ENCODE data around the gene DNAH1. TPM values are rescaled to one million over a fixed set of nuclear protein-coding genes. Genes with fewer than 3 reads are reported as not detected.
A peak's percentile ranks its signal among the peaks of the same experiment; 100 is the strongest.

DNAH1 gene
- total RNA-seq, 5 donors from 2014 or later (not counting 1 experiment from before 2014, with no cell fraction given): 41.5 to 72.0 (median 44.2) TPM

GRCh38 chr3:52415800-52416199 lies 99.7 kb downstream of the DNAH1 start:
- Histone ChIP-seq H3K27ac (ENCODE audit: low read length) (no peak overlapping the region), H3K9me3 (no peaks in the 10 kb centered on the region), H3K4me3 (ENCODE audit: control insufficient read depth in 1 of 2, extremely low read depth in 1 of 2, low read length in 1 of 2) (no peak overlapping the region), H3K36me3 (ENCODE audit: control insufficient read depth in 2 of 2, extremely low read depth in 1 of 2, insufficient read depth in 1 of 2, low read length in 1 of 2) (peaks cover 0 to 1% of the 10 kb centered on the region in 2 donors), H3K4me1 (ENCODE audit: control insufficient read depth in 1 of 2, extremely low read depth in 1 of 2, insufficient read depth in 2 of 2, low read length in 2 of 2) (peaks cover 10 to 13% of the 10 kb centered on the region in 2 experiments), H3K27me3 (replicated peaks in 1 of 2; ENCODE audit: control insufficient read depth in 2 of 2, extremely low read depth in 1 of 2, insufficient read depth in 2 of 2, low read length in 1 of 2) (no peaks in the 10 kb centered on the region)
- Mint-ChIP-seq H3K4me3 (no peak overlapping the region), H3K4me1 (peaks cover 25 to 35% (median 28%) of the 10 kb centered on the region in 3 donors), H3K27me3 (no peaks in the 10 kb centered on the region), H3K27ac (no peak overlapping the region), H3K36me3 (peaks cover 9% of the 10 kb centered on the region), H3K9me3 (no peaks in the 10 kb centered on the region)
- DNase-seq (no peak), ATAC-seq (replicated peaks in 1 of 4) (no peak)
- CTCF ChIA-PET: interaction anchor here (0.6 to 1.1 kb wide), 6 partner anchors 15 to 263 kb away, joined by 3 to 8 read pairs (median 4); no protein-coding TSS in a partner anchor
- POLR2A ChIA-PET: interaction anchor here in 1 of 2 donors (0.6 kb wide), 1 partner anchor 13 kb away, joined by 3 read pairs; no protein-coding TSS in a partner anchor
- WGBS (ENCODE audit: insufficient coverage): 100% methylated on average over 1 of the region's 3 CpGs

- Histone ChIP-seq H3K27me3 (replicated peaks in 1 of 2; ENCODE audit: control insufficient read depth in 2 of 2, extremely low read depth in 1 of 2, insufficient read depth in 2 of 2, low read length in 1 of 2) (no peaks in the 10 kb centered on the region), H3K9me3 (no peaks in the 10 kb centered on the region), H3K27ac (ENCODE audit: low read length) (no peak overlapping the region), H3K4me3 (ENCODE audit: control insufficient read depth in 1 of 2, extremely low read depth in 1 of 2, low read length in 1 of 2) (no peak overlapping the region), H3K4me1 (ENCODE audit: control insufficient read depth in 1 of 2, extremely low read depth in 1 of 2, insufficient read depth in 2 of 2, low read length in 2 of 2) (no peaks in the 10 kb centered on the region), H3K36me3 (ENCODE audit: control insufficient read depth in 2 of 2, extremely low read depth in 1 of 2, insufficient read depth in 1 of 2, low read length in 1 of 2) (peaks cover 0 to 5% of the 10 kb centered on the region in 2 donors)
- H3K36me3 Mint-ChIP-seq: peaks cover 13% of the 10 kb centered on the region
- H3K27me3 Mint-ChIP-seq: no peaks in the 10 kb centered on the region
- no peaks in the 10 kb centered on the region for H3K9me3 Mint-ChIP-seq
- WGBS (ENCODE audit: insufficient coverage): 100% methylated on average over 2 of the region's 2 CpGs
- no peak for ATAC-seq (replicated peaks in 1 of 4)
- no peak overlapping the region for H3K27ac Mint-ChIP-seq
- H3K4me3 Mint-ChIP-seq: no peak overlapping the region
- DNase-seq: no peak
- ChIA-PET CTCF (no interaction called here), POLR2A (no interaction called here)
- H3K4me1 Mint-ChIP-seq: peaks cover 0 to 8% (median 5%) of the 10 kb centered on the region in 3 donors
Observed at GRCh38 chr3:52420388-52420787, 104.3 kb downstream of the DNAH1 start.

GRCh38 chr3:52422669-52423068 lies 106.5 kb downstream of the DNAH1 start:
- H3K4me3 ChIP-seq (ENCODE audit: control insufficient read depth in 1 of 2, extremely low read depth in 1 of 2, low read length in 1 of 2): no peak overlapping the region
- Mint-ChIP-seq H3K27ac (no peak overlapping the region), H3K4me1 (peaks cover 0 to under 1% (median 0%) of the 10 kb centered on the region in 3 donors), H3K36me3 (peaks cover 7% of the 10 kb centered on the region), H3K27me3 (no peaks in the 10 kb centered on the region), H3K4me3 (no peak overlapping the region), H3K9me3 (no peaks in the 10 kb centered on the region)
- POLR2A ChIA-PET: interaction anchor here in 1 of 2 donors (0.5 kb wide), 1 partner anchor 8 kb away, joined by 3 read pairs; no protein-coding TSS in a partner anchor
- CTCF ChIA-PET: interaction anchor here in 1 of 2 donors (1.0 kb wide), 1 partner anchor 26 kb away, joined by 3 read pairs; no protein-coding TSS in a partner anchor
- no CpG with 5 or more reads among the region's 3 CpGs for WGBS (ENCODE audit: insufficient coverage)
- no peaks in the 10 kb centered on the region for H3K4me1 ChIP-seq (ENCODE audit: control insufficient read depth in 1 of 2, extremely low read depth in 1 of 2, insufficient read depth in 2 of 2, low read length in 2 of 2)
- H3K27ac ChIP-seq (ENCODE audit: low read length): no peak overlapping the region
- H3K36me3 ChIP-seq (ENCODE audit: control insufficient read depth in 2 of 2, extremely low read depth in 1 of 2, insufficient read depth in 1 of 2, low read length in 1 of 2): peaks cover 0 to 5% of the 10 kb centered on the region in 2 donors
- DNase-seq (no peak), ATAC-seq (replicated peaks in 1 of 4) (no peak)
- H3K27me3 ChIP-seq (replicated peaks in 1 of 2; ENCODE audit: control insufficient read depth in 2 of 2, extremely low read depth in 1 of 2, insufficient read depth in 2 of 2, low read length in 1 of 2): no peaks in the 10 kb centered on the region
- no peaks in the 10 kb centered on the region for H3K9me3 ChIP-seq

GRCh38 chr3:52423173-52423572 lies 107.1 kb downstream of the DNAH1 start:
- H3K4me3 Mint-ChIP-seq: no peak overlapping the region
- no peaks in the 10 kb centered on the region for H3K4me1 ChIP-seq (ENCODE audit: control insufficient read depth in 1 of 2, extremely low read depth in 1 of 2, insufficient read depth in 2 of 2, low read length in 2 of 2)
- H3K27me3 ChIP-seq (replicated peaks in 1 of 2; ENCODE audit: control insufficient read depth in 2 of 2, extremely low read depth in 1 of 2, insufficient read depth in 2 of 2, low read length in 1 of 2): no peaks in the 10 kb centered on the region
- H3K27me3 Mint-ChIP-seq: no peaks in the 10 kb centered on the region
- H3K9me3 ChIP-seq: no peaks in the 10 kb centered on the region
- peaks cover 0 to 5% of the 10 kb centered on the region in 2 donors for H3K36me3 ChIP-seq (ENCODE audit: control insufficient read depth in 2 of 2, extremely low read depth in 1 of 2, insufficient read depth in 1 of 2, low read length in 1 of 2)
- CTCF ChIA-PET: interaction anchor here in 1 of 2 donors (1.0 kb wide), 1 partner anchor 25 kb away, joined by 3 read pairs; no protein-coding TSS in a partner anchor
- 83% methylated on average over 2 of the region's 5 CpGs for WGBS (ENCODE audit: insufficient coverage)
- no peak for ATAC-seq (replicated peaks in 1 of 4)
- H3K4me1 Mint-ChIP-seq: no peaks in the 10 kb centered on the region
- no peaks in the 10 kb centered on the region for H3K9me3 Mint-ChIP-seq
- no peak for DNase-seq
- H3K27ac ChIP-seq (ENCODE audit: low read length): no peak overlapping the region
- H3K36me3 Mint-ChIP-seq: peaks cover 7% of the 10 kb centered on the region
- POLR2A ChIA-PET: interaction anchor here in 1 of 2 donors (0.5 kb wide), 1 partner anchor 8 kb away, joined by 3 read pairs; no protein-coding TSS in a partner anchor
- H3K27ac Mint-ChIP-seq: no peak overlapping the region
- H3K4me3 ChIP-seq (ENCODE audit: control insufficient read depth in 1 of 2, extremely low read depth in 1 of 2, low read length in 1 of 2): no peak overlapping the region

- no peaks in the 10 kb centered on the region for H3K36me3 Mint-ChIP-seq
- no peak overlapping the region for H3K27ac ChIP-seq (ENCODE audit: low read length)
- peaks cover 0 to 9% (median 0%) of the 10 kb centered on the region in 3 donors for H3K4me1 Mint-ChIP-seq
- 17% methylated on average over 1 of the region's 7 CpGs for WGBS (ENCODE audit: insufficient coverage)
- ATAC-seq (replicated peaks in 1 of 4) (peak; percentile 61 to 67 (median 64)), DNase-seq (peak in 6 of 35 experiments; percentile 18 to 63 (median 22))
- no peaks in the 10 kb centered on the region for H3K36me3 ChIP-seq (ENCODE audit: control insufficient read depth in 2 of 2, extremely low read depth in 1 of 2, insufficient read depth in 1 of 2, low read length in 1 of 2)
- no peaks in the 10 kb centered on the region for H3K9me3 Mint-ChIP-seq
- no peaks in the 10 kb centered on the region for H3K27me3 ChIP-seq (replicated peaks in 1 of 2; ENCODE audit: control insufficient read depth in 2 of 2, extremely low read depth in 1 of 2, insufficient read depth in 2 of 2, low read length in 1 of 2)
- H3K4me3 Mint-ChIP-seq: no peak overlapping the region
- POLR2A ChIA-PET: interaction anchor here in 1 of 2 donors (0.6 kb wide), 1 partner anchor 13 kb away, joined by 3 read pairs; no protein-coding TSS in a partner anchor
- H3K4me3 ChIP-seq (ENCODE audit: control insufficient read depth in 1 of 2, extremely low read depth in 1 of 2, low read length in 1 of 2): no peak overlapping the region
- H3K27ac Mint-ChIP-seq: no peak overlapping the region
- no peaks in the 10 kb centered on the region for H3K9me3 ChIP-seq
- no peaks in the 10 kb centered on the region for H3K4me1 ChIP-seq (ENCODE audit: control insufficient read depth in 1 of 2, extremely low read depth in 1 of 2, insufficient read depth in 2 of 2, low read length in 2 of 2)
- CTCF ChIA-PET: interaction anchor here (1.0 to 2.2 kb wide), 3 partner anchors 16 to 20 kb away, joined by 5 to 8 read pairs (median 5); no protein-coding TSS in a partner anchor
- no peaks in the 10 kb centered on the region for H3K27me3 Mint-ChIP-seq
Observed at GRCh38 chr3:52428151-52429005, 112.3 kb downstream of the DNAH1 start.

GRCh38 chr3:52429031-52429430 lies 112.9 kb downstream of the DNAH1 start:
- Histone ChIP-seq H3K4me3 (ENCODE audit: control insufficient read depth in 1 of 2, extremely low read depth in 1 of 2, low read length in 1 of 2) (no peak overlapping the region), H3K27ac (ENCODE audit: low read length) (no peak overlapping the region), H3K4me1 (ENCODE audit: control insufficient read depth in 1 of 2, extremely low read depth in 1 of 2, insufficient read depth in 2 of 2, low read length in 2 of 2) (no peaks in the 10 kb centered on the region), H3K9me3 (no peaks in the 10 kb centered on the region), H3K27me3 (replicated peaks in 1 of 2; ENCODE audit: control insufficient read depth in 2 of 2, extremely low read depth in 1 of 2, insufficient read depth in 2 of 2, low read length in 1 of 2) (no peaks in the 10 kb centered on the region), H3K36me3 (ENCODE audit: control insufficient read depth in 2 of 2, extremely low read depth in 1 of 2, insufficient read depth in 1 of 2, low read length in 1 of 2) (no peaks in the 10 kb centered on the region)
- H3K4me1 Mint-ChIP-seq: peaks cover 0 to 9% (median 0%) of the 10 kb centered on the region in 3 donors
- ChIA-PET CTCF (interaction anchor here in 1 of 2 donors (2.1 to 2.2 kb wide), 2 partner anchors 17 kb away, joined by 5 to 8 read pairs; no protein-coding TSS in a partner anchor), POLR2A (interaction anchor here in 1 of 2 donors (0.6 kb wide), 1 partner anchor 253 kb away, joined by 3 read pairs; no protein-coding TSS in a partner anchor)
- H3K36me3 Mint-ChIP-seq: no peaks in the 10 kb centered on the region
- no peak for ATAC-seq (replicated peaks in 1 of 4)
- no peaks in the 10 kb centered on the region for H3K27me3 Mint-ChIP-seq
- H3K9me3 Mint-ChIP-seq: no peaks in the 10 kb centered on the region
- no peak overlapping the region for H3K4me3 Mint-ChIP-seq
- H3K27ac Mint-ChIP-seq: no peak overlapping the region
- WGBS (ENCODE audit: insufficient coverage): no CpG with 5 or more reads among the region's 3 CpGs
- no peak for DNase-seq

All from T-cell (primary cell).